ENCODE results near the gene ANKH.
"Not testable (repeated sequence)": the region's sequence is repeated elsewhere in the genome, so short reads cannot be mapped to it uniquely, and the experiment has no call there.

The ANKH gene

GRCh38 chr5:14838396-14839319 lies 32.9 kb downstream of the ANKH start:
- H3K4me3 Mint-ChIP-seq: no peak overlapping the region
- peaks cover 13% of the 10 kb centered on the region for H3K36me3 Mint-ChIP-seq (ENCODE audit: low read depth)
- no peaks in the 10 kb centered on the region for H3K27me3 Mint-ChIP-seq
- no peaks in the 10 kb centered on the region for H3K9me3 Mint-ChIP-seq
- intact Hi-C loops (cut with micrococcal nuclease): no loop called here
- H3K4me1 Mint-ChIP-seq (ENCODE audit: low read depth): peaks cover 11% of the 10 kb centered on the region
- H3K27ac Mint-ChIP-seq: no peak overlapping the region

GRCh38 chr5:14837423-14838122 lies 34.0 kb downstream of the ANKH start:
- H3K27ac Mint-ChIP-seq; H3K36me3 Mint-ChIP-seq (ENCODE audit: low read depth); H3K27me3 Mint-ChIP-seq; intact Hi-C loops (cut with micrococcal nuclease); H3K4me3 Mint-ChIP-seq; H3K9me3 Mint-ChIP-seq: not testable (repeated sequence)
- peaks cover 11% of the 10 kb centered on the region for H3K4me1 Mint-ChIP-seq (ENCODE audit: low read depth)

- Mint-ChIP-seq H3K4me3 (no peak overlapping the region), H3K4me1 (ENCODE audit: low read depth) (peaks cover 26% of the 10 kb centered on the region), H3K36me3 (ENCODE audit: low read depth) (peaks cover 14% of the 10 kb centered on the region), H3K27me3 (no peaks in the 10 kb centered on the region), H3K27ac (no peak overlapping the region), H3K9me3 (no peaks in the 10 kb centered on the region)
- intact Hi-C loops (cut with micrococcal nuclease): no loop called here
Measured at GRCh38 chr5:14834584-14835550, 36.7 kb downstream of the ANKH start.

- Mint-ChIP-seq H3K4me3 (no peak overlapping the region), H3K36me3 (ENCODE audit: low read depth) (peaks cover 16% of the 10 kb centered on the region), H3K4me1 (ENCODE audit: low read depth) (peaks cover 26% of the 10 kb centered on the region), H3K27ac (no peak overlapping the region), H3K27me3 (no peaks in the 10 kb centered on the region), H3K9me3 (no peaks in the 10 kb centered on the region)
- intact Hi-C loops (cut with micrococcal nuclease): no loop called here
Measured at GRCh38 chr5:14834062-14834461, 37.5 kb downstream of the ANKH start.

GRCh38 chr5:14831006-14831338 lies 40.6 kb downstream of the ANKH start:
- H3K4me1 Mint-ChIP-seq (ENCODE audit: low read depth): peaks cover 26% of the 10 kb centered on the region
- intact Hi-C loops (cut with micrococcal nuclease): no loop called here
- H3K4me3 Mint-ChIP-seq: no peak overlapping the region
- H3K27me3 Mint-ChIP-seq: no peaks in the 10 kb centered on the region
- no peak overlapping the region for H3K27ac Mint-ChIP-seq
- no peaks in the 10 kb centered on the region for H3K9me3 Mint-ChIP-seq
- peaks cover 24% of the 10 kb centered on the region for H3K36me3 Mint-ChIP-seq (ENCODE audit: low read depth)

- intact Hi-C loops (cut with micrococcal nuclease): no loop called here
- H3K27ac Mint-ChIP-seq: no peak overlapping the region
Measured at GRCh38 chr5:14830210-14831005, 41.2 kb downstream of the ANKH start.

GRCh38 chr5:14829396-14829795 lies 42.2 kb downstream of the ANKH start:
- no peak overlapping the region for H3K4me3 Mint-ChIP-seq
- intact Hi-C loops (cut with micrococcal nuclease): no loop called here
- H3K27me3 Mint-ChIP-seq: no peaks in the 10 kb centered on the region
- no peak overlapping the region for H3K27ac Mint-ChIP-seq
- H3K36me3 Mint-ChIP-seq (ENCODE audit: low read depth): peaks cover 24% of the 10 kb centered on the region
- H3K4me1 Mint-ChIP-seq (ENCODE audit: low read depth): peaks cover 15% of the 10 kb centered on the region
- H3K9me3 Mint-ChIP-seq: no peaks in the 10 kb centered on the region

More at GRCh38 chr5:14830210-14831005, 41.2 kb downstream of the ANKH start:
- Mint-ChIP-seq H3K27me3 (no peaks in the 10 kb centered on the region), H3K4me3 (no peak overlapping the region), H3K9me3 (no peaks in the 10 kb centered on the region), H3K36me3 (ENCODE audit: low read depth) (peaks cover 24% of the 10 kb centered on the region), H3K4me1 (ENCODE audit: low read depth) (peaks cover 20% of the 10 kb centered on the region)

- H3K4me1 Mint-ChIP-seq (ENCODE audit: low read depth): peaks cover 25% of the 10 kb centered on the region
- H3K27me3 Mint-ChIP-seq: no peaks in the 10 kb centered on the region
- peaks cover 24% of the 10 kb centered on the region for H3K36me3 Mint-ChIP-seq (ENCODE audit: low read depth)
- no peaks in the 10 kb centered on the region for H3K9me3 Mint-ChIP-seq
- intact Hi-C loops (cut with micrococcal nuclease): no loop called here
- H3K27ac Mint-ChIP-seq: no peak overlapping the region
- no peak overlapping the region for H3K4me3 Mint-ChIP-seq
Measured at GRCh38 chr5:14826714-14827113, 44.9 kb downstream of the ANKH start.

- intact Hi-C loops (cut with micrococcal nuclease): no loop called here
- Mint-ChIP-seq H3K4me1 (ENCODE audit: low read depth) (peaks cover 26% of the 10 kb centered on the region), H3K9me3 (no peaks in the 10 kb centered on the region), H3K27me3 (no peaks in the 10 kb centered on the region), H3K4me3 (no peak overlapping the region), H3K27ac (no peak overlapping the region), H3K36me3 (ENCODE audit: low read depth) (peaks cover 24% of the 10 kb centered on the region)
Measured at GRCh38 chr5:14825977-14826376, 45.6 kb downstream of the ANKH start.

GRCh38 chr5:14824499-14824898 lies 47.1 kb downstream of the ANKH start:
- intact Hi-C loops (cut with micrococcal nuclease): loop anchor here (5.0 kb wide), 1 partner anchor 37 kb away; no protein-coding TSS in a partner anchor
- Mint-ChIP-seq H3K27me3 (no peaks in the 10 kb centered on the region), H3K27ac (no peak overlapping the region), H3K4me1 (ENCODE audit: low read depth) (peaks cover 23% of the 10 kb centered on the region), H3K36me3 (ENCODE audit: low read depth) (peaks cover 23% of the 10 kb centered on the region), H3K4me3 (no peak overlapping the region), H3K9me3 (no peaks in the 10 kb centered on the region)

- no peak overlapping the region for H3K4me3 Mint-ChIP-seq
- no peaks in the 10 kb centered on the region for H3K9me3 Mint-ChIP-seq
- H3K27me3 Mint-ChIP-seq: no peaks in the 10 kb centered on the region
- H3K36me3 Mint-ChIP-seq (ENCODE audit: low read depth): peaks cover 14% of the 10 kb centered on the region
- intact Hi-C loops (cut with micrococcal nuclease): loop anchor here (5.0 kb wide), 1 partner anchor 34 kb away; no protein-coding TSS in a partner anchor
- peak overlapping the region; percentile 51 for H3K27ac Mint-ChIP-seq
- H3K4me1 Mint-ChIP-seq (ENCODE audit: low read depth): peaks cover 32% of the 10 kb centered on the region
Measured at GRCh38 chr5:14821100-14821845, 50.3 kb downstream of the ANKH start.

GRCh38 chr5:14818931-14819790 lies 52.4 kb downstream of the ANKH start:
- H3K4me3 Mint-ChIP-seq: no peak overlapping the region
- H3K36me3 Mint-ChIP-seq (ENCODE audit: low read depth): peaks cover 14% of the 10 kb centered on the region
- no peaks in the 10 kb centered on the region for H3K27me3 Mint-ChIP-seq
- peak overlapping the region; percentile 27 for H3K27ac Mint-ChIP-seq
- H3K4me1 Mint-ChIP-seq (ENCODE audit: low read depth): peaks cover 43% of the 10 kb centered on the region
- intact Hi-C loops (cut with micrococcal nuclease): no loop called here
- H3K9me3 Mint-ChIP-seq: no peaks in the 10 kb centered on the region

Data from dendritic cell treated with granulocyte-macrophage colony-stimulating factor and Interleukin-4, amounts not matched to agents 40 ng/mL and 50 ng/mL, for 4 days (primary cell).